Body of pancreas (tissue), 4 donors: ENCODE data around the gene RFX7. TPM values are rescaled to one million over a fixed set of nuclear protein-coding genes. Genes with fewer than 3 reads are reported as not detected.

ENCODE experiments used
- ATAC-seq: fragments of 150-250 bp; one replicate; pipeline ENCODE4 v1.9.1; 2016
- DNase-seq, 4 donors: peaks; one replicate each; pipeline ENCODE4 v3.0.0-alpha.2; 2019
- H3K27ac ChIP-seq, 4 donors: fragments of 200-600 bp; sonication (generic); 1 replicate in 3 of 4; 2 replicates in 1 of 4; pipeline versions ENCODE4 v1.5.1 to v1.6.1; 2016 to 2019; ENCODE audit warnings: mild to moderate bottlenecking in 1 of 4, mixed read lengths in 1 of 4, moderate library complexity in 1 of 4
- H3K27me3 ChIP-seq, 2 donors: fragments of 200-600 bp; sonication (generic); one replicate each; pipeline ENCODE4 v1.6.0; 2016; ENCODE audit warnings: mild to moderate bottlenecking in 1 of 2
- H3K36me3 ChIP-seq, 2 donors: fragments of 200-600 bp; sonication (generic); replicated peaks in 1 of 2; 2 replicates each; pipeline ENCODE4 v1.5.1; 2016; ENCODE audit warnings: low read depth in 2 of 2; ENCODE audit not compliant: insufficient read depth in 1 of 2
- H3K4me1 ChIP-seq: fragments of 200-600 bp; sonication (generic); one replicate; pipeline ENCODE4 v1.6.0; 2016
- H3K4me3 ChIP-seq, 2 donors: fragments of 200-600 bp; sonication (generic); 1 replicate in 1 of 2; 2 replicates in 1 of 2; pipeline ENCODE4 v1.5.1; 2016 to 2019
- H3K9me3 ChIP-seq, 3 donors: fragments of 200-600 bp; sonication (generic); 1 replicate in 2 of 3; 2 replicates in 1 of 3; pipeline ENCODE4 v1.5.1; 2016
- CTCF ChIP-seq, 7 experiments: fragments of 450-650 bp in 4 of 7; fragments of 200-600 bp in 3 of 7; sonication (generic) in 3 of 7; IDR thresholded peaks; one replicate each; pipeline ENCODE4 v1.5.1; 2016 to 2019; ENCODE audit warnings: antibody characterized with exemption in 7 of 7
- POLR2A ChIP-seq, 3 donors: fragments of 450-650 bp; IDR thresholded peaks; one replicate each; pipeline ENCODE4 v1.6.1; 2016; ENCODE audit warnings: antibody characterized with exemption in 3 of 3, mild to moderate bottlenecking in 2 of 3
- WGBS, 2 donors: methylation state at CpG; one replicate each; pipeline ENCODE4 v1.1.5; 2017; 5-methylcytosine and 5-hydroxymethylcytosine counted together
- intact Hi-C: fragments of 100-400 bp; cut with DNase I; formaldehyde crosslinking; loops from one replicate; pipeline ENCODE4 v1.15.1; 2023
- total RNA-seq, 2 donors: library from RNA; depleted of rRNA; stranded (reverse); fragments of >200 nt; gene quantifications; one replicate each; pipeline ENCODE4 v1.1.0, GENCODE V29; 2016

Gene RFX7
- total RNA-seq, 2 donors from 2014 or later: 2.6 to 5.4 TPM

DNA sequence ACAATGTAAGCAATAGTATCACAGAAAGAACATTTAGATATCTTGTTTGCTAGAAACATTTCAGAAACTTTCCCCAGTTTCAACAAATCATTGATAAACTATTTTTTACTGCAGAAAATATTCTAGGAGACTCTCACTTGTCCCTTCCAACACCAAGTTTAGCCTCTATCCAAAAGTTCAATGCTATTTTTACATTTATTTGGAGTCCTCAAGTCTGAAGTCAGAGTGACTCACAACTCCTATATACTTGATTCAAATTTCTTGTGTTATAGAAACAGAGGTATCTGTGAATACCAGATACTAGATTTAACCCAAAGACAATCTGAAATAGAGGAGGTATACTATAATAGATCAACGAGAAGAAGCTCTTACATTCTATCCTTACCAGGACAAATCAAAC, 49.6 kb downstream of the RFX7 start:
- intact Hi-C loops: no loop called here
- no peak for ATAC-seq
- H3K4me3 ChIP-seq: no peak overlapping the region
- TF ChIP-seq POLR2A (IDR thresholded peaks at IDR 0.05): no peak
- no peak for TF ChIP-seq CTCF (IDR thresholded peaks at IDR 0.05)
- 96 to 100% methylated on average over 1 of the region's 1 CpG for WGBS, 2 donors
- DNase-seq: no peak
- H3K27ac ChIP-seq: no peak overlapping the region
- no peaks in the 10 kb centered on the region for H3K27me3 ChIP-seq
- H3K4me1 ChIP-seq: peaks cover 5% of the 10 kb centered on the region
- no peaks in the 10 kb centered on the region for H3K9me3 ChIP-seq
- H3K36me3 ChIP-seq: no peaks in the 10 kb centered on the region

DNA sequence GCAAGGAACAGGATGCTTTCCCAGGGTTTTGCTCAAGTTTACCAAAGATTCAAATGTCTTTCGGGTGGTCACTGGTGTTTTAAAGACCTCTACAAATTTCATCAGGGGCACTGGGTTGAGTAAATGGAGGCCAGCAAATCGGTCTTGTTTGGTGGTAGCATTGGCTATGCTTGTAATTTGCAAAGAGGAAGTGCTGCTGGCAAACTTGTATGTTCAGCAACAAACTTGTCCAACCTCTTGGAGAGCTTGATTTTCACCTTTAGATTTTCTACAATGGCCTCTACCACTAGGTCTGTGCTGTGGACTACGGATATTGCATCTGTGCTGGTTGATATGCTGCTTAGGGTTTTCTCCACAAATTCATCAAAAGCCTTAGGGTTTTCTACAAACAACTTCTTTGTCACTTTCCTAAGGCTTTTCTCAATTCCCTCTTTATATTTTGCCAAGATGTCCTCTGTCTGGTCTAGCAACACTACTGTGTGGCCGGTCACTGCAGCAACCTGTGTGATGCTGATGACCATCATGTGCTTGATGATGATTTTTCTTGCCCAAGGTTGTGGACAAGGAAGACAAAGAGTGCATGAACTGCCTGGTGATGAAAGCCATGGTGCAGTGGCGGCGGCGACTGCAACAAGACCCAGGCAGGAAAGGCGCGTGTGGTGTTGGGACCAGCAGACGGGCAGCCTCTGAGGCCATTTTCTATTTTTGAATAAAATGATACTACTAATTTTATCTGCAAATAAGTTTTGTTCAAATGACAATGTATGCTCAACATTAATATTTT, 50.8 kb downstream of the RFX7 start:
- 91 to 95% methylated on average over 10 of the region's 10 CpGs for WGBS, 2 donors
- no peak for TF ChIP-seq POLR2A (IDR thresholded peaks at IDR 0.05)
- TF ChIP-seq CTCF (IDR thresholded peaks at IDR 0.05): no peak
- intact Hi-C loops: no loop called here

GRCh38 chr15:56187665-56188064, 56.0 kb downstream of the RFX7 start:
- Histone ChIP-seq H3K4me1 (peaks cover 5% of the 10 kb centered on the region), H3K36me3 (no peaks in the 10 kb centered on the region), H3K9me3 (no peaks in the 10 kb centered on the region), H3K27me3 (no peaks in the 10 kb centered on the region), H3K4me3 (no peak overlapping the region), H3K27ac (no peak overlapping the region)
- 88 to 100% methylated on average over 1 of the region's 1 CpG for WGBS, 2 donors
- DNase-seq (no peak), ATAC-seq (no peak)
- intact Hi-C loops: no loop called here
- TF ChIP-seq POLR2A (IDR thresholded peaks at IDR 0.05) (no peak), CTCF (IDR thresholded peaks at IDR 0.05) (no peak)

More for the DNA sequence above, 50.8 kb downstream of the RFX7 start:
- H3K27ac ChIP-seq: no peak overlapping the region
- no peak for DNase-seq
- H3K9me3 ChIP-seq: no peaks in the 10 kb centered on the region
- H3K4me1 ChIP-seq: peaks cover 5% of the 10 kb centered on the region
- no peaks in the 10 kb centered on the region for H3K36me3 ChIP-seq
- H3K27me3 ChIP-seq: no peaks in the 10 kb centered on the region
- ATAC-seq: no peak
- H3K4me3 ChIP-seq: no peak overlapping the region

DNA sequence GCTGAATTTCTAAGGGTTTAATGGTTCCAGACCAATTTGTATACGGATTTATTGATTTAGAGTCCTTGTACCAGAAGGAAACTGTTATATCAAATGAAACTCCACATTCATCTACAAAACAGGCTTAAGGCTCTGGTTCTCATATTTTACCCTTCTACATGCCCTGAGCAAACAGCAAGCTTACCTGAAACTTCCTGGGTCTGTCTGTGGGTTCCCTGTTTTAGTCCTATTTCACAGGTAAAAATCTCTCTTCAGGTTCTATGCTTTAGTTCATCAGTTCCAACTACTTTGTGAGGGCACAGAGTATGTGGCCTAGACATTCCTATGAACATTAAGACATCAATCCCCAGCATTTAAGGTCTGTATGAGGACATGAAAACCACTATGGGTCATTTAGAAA, 57.7 kb downstream of the RFX7 start:
- H3K4me1 ChIP-seq: peaks cover 5% of the 10 kb centered on the region
- H3K4me3 ChIP-seq: no peak overlapping the region
- 42 to 58% methylated on average over 1 of the region's 1 CpG for WGBS, 2 donors
- DNase-seq: no peak
- no peak overlapping the region for H3K27ac ChIP-seq
- no peaks in the 10 kb centered on the region for H3K27me3 ChIP-seq
- no peak for TF ChIP-seq POLR2A (IDR thresholded peaks at IDR 0.05)
- no peak for TF ChIP-seq CTCF (IDR thresholded peaks at IDR 0.05)
- no peaks in the 10 kb centered on the region for H3K36me3 ChIP-seq
- intact Hi-C loops: no loop called here
- no peak for ATAC-seq
- H3K9me3 ChIP-seq: no peaks in the 10 kb centered on the region

DNA sequence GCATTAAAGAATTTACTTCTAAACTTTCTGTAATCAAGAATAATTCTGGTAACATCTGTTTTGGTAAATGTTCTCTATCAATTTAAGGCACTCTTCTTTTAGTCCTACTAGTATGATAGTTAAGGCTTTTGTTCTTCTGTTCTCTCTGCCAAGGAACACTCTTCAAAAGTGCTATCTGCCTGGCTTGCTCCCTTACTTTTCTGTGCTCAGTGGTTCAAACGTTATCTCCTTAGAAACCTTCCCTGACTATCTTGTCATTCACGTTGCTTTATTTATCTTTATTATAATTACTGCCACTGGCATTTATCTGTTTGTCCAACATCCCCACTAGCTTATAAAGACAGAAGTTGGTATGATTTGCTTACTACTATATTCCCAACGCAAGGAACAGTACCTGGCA, 59.2 kb downstream of the RFX7 start:
- no peak for DNase-seq
- H3K4me3 ChIP-seq: no peak overlapping the region
- no peak for TF ChIP-seq CTCF (IDR thresholded peaks at IDR 0.05)
- no peak for TF ChIP-seq POLR2A (IDR thresholded peaks at IDR 0.05)
- H3K27ac ChIP-seq: no peak overlapping the region
- no peaks in the 10 kb centered on the region for H3K36me3 ChIP-seq
- H3K4me1 ChIP-seq: no peaks in the 10 kb centered on the region
- no peaks in the 10 kb centered on the region for H3K9me3 ChIP-seq
- ATAC-seq: no peak
- 85 to 86% methylated on average over 3 of the region's 3 CpGs for WGBS, 2 donors
- no peaks in the 10 kb centered on the region for H3K27me3 ChIP-seq
- intact Hi-C loops: no loop called here
